Activated CD4-positive, alpha-beta T cell treated with anti-CD3 and anti-CD28 coated beads, Interleukin-2, Interleukin-6, amounts not matched to agents 100 ng/mL and 50 ng/mL, durations not matched to agents 16 hours and 8 hours (primary cell): ENCODE data around the gene ERGIC2.
"Not testable (repeated sequence)": the region's sequence is repeated elsewhere in the genome, so short reads cannot be mapped to it uniquely, and the experiment has no call there.

Source experiments
- DNase-seq: peaks from one replicate; pipeline ENCODE4 v3.0.0-alpha.2; 2020

Gene ERGIC2

GRCh38 chr12:29380536-29381523 is at the start of gene ERGIC2:
Gene ERGIC2 (minus strand): TSS chr12:29381172. CDS start chr12:29371633, 9,539 bp downstream.
- peak; percentile 97 for DNase-seq

- no peak for DNase-seq
These were observed 49.7 kb upstream of the ERGIC2 start for GRCh38 chr12:29430716-29431044.

GRCh38 chr12:29429999-29430715 is 49.2 kb upstream of the ERGIC2 start:
- no peak for DNase-seq

- peak; percentile 19 for DNase-seq
These were observed 47.7 kb upstream of the ERGIC2 start for GRCh38 chr12:29428633-29429032.

GRCh38 chr12:29427964-29428363 is 47.0 kb upstream of the ERGIC2 start:
- DNase-seq: peak; percentile 7

GRCh38 chr12:29426498-29426897 is 45.5 kb upstream of the ERGIC2 start:
- DNase-seq: no peak

- DNase-seq: no peak
These were observed 44.8 kb upstream of the ERGIC2 start for GRCh38 chr12:29425722-29426121.

GRCh38 chr12:29416748-29417147 is 35.8 kb upstream of the ERGIC2 start:
- DNase-seq: no peak

- DNase-seq: no peak
These were observed 34.1 kb upstream of the ERGIC2 start for GRCh38 chr12:29415111-29415510.

GRCh38 chr12:29414368-29414767 is 33.4 kb upstream of the ERGIC2 start:
- no peak for DNase-seq

- no peak for DNase-seq
These were observed 24.6 kb upstream of the ERGIC2 start for GRCh38 chr12:29405561-29405960.

- no peak for DNase-seq
These were observed 23.0 kb upstream of the ERGIC2 start for GRCh38 chr12:29403991-29404390.

GRCh38 chr12:29402437-29402836 is 21.5 kb upstream of the ERGIC2 start:
- DNase-seq: no peak

- no peak for DNase-seq
These were observed 17.5 kb upstream of the ERGIC2 start for GRCh38 chr12:29398495-29398894.

- no peak for DNase-seq
These were observed 15.8 kb upstream of the ERGIC2 start for GRCh38 chr12:29396774-29397173.

- no peak for DNase-seq
These were observed 14.4 kb upstream of the ERGIC2 start for GRCh38 chr12:29395356-29395755.

- peak; percentile 58 for DNase-seq
These were observed 9.4 kb upstream of the ERGIC2 start for GRCh38 chr12:29390419-29390818.

GRCh38 chr12:29389295-29389919 is 8.4 kb upstream of the ERGIC2 start:
- no peak for DNase-seq

- DNase-seq: not testable (repeated sequence)
These were observed 5.2 kb upstream of the ERGIC2 start for GRCh38 chr12:29386084-29386680.

- DNase-seq: not testable (repeated sequence)
These were observed 4.2 kb upstream of the ERGIC2 start for GRCh38 chr12:29385194-29385593.

- no peak for DNase-seq
These were observed 1.3 kb upstream of the ERGIC2 start for GRCh38 chr12:29382251-29382650.

- DNase-seq: no peak
These were observed 4.9 kb downstream of the ERGIC2 start for GRCh38 chr12:29376118-29376517.

- DNase-seq: no peak
These were observed 6.1 kb downstream of the ERGIC2 start for GRCh38 chr12:29374913-29375312.
